OCI-LY3 (cell line): ENCODE data around the gene KATNAL2.
A peak's percentile ranks its signal among the peaks of the same experiment; 100 is the strongest.

Experiments used
- H2AFZ ChIP-seq: fragments of 200-600, 300-600 bp; shearing (Covaris generic); 2 replicates; pipeline ENCODE4 v1.6.0; 2014; ENCODE audit warnings: antibody characterized with exemption, low read depth, low read length
- H3K27ac ChIP-seq: fragments of 200-600, 300-600 bp; sonication (generic); 2 replicates; pipeline ENCODE4 v1.5.1; 2014; ENCODE audit warnings: mild to moderate bottlenecking, low read length, moderate library complexity, mixed read lengths
- H3K27me3 ChIP-seq: fragments of 200-600, 300-600 bp; sonication (generic); 2 replicates; pipeline ENCODE4 v1.6.1; 2014; ENCODE audit warnings: low read depth, low read length, mixed read lengths
- H3K36me3 ChIP-seq: fragments of 200-600, 300-600 bp; sonication (generic); replicated peaks from 2 replicates; pipeline ENCODE3; 2014; ENCODE audit warnings: low read depth, low read length, mixed read lengths
- H3K4me1 ChIP-seq: fragments of 300-600, 200-600 bp; sonication (generic); 2 replicates; pipeline ENCODE4 v1.6.1; 2014; ENCODE audit warnings: low read length, mixed read lengths
- H3K4me2 ChIP-seq: fragments of 200-600, 300-600 bp; sonication (generic); 2 replicates; pipeline ENCODE4 v1.6.1; 2014; ENCODE audit warnings: low read length, mixed read lengths
- H3K4me3 ChIP-seq: fragments of 300-600, 200-600 bp; sonication (generic); 2 replicates; pipeline ENCODE4 v1.5.1; 2014; ENCODE audit warnings: antibody characterized with exemption, mild to moderate bottlenecking, low read length, moderate library complexity
- H3K79me2 ChIP-seq: fragments of 300-600, 200-600 bp; shearing (Covaris generic); 2 replicates; pipeline ENCODE4 v1.6.1; 2014; ENCODE audit warnings: mild to moderate bottlenecking, low read length, mixed read lengths
- H3K9ac ChIP-seq: fragments of 300-600, 200-600 bp; shearing (Covaris generic); 2 replicates; pipeline ENCODE4 v1.6.0; 2014; ENCODE audit warnings: mild to moderate bottlenecking, low read length, moderate library complexity
- H3K9me3 ChIP-seq: fragments of 200-600, 300-600 bp; shearing (Covaris generic); 2 replicates; pipeline ENCODE4 v1.6.1; 2014; ENCODE audit warnings: low read length, mixed read lengths; ENCODE audit not compliant: insufficient read depth
- H4K20me1 ChIP-seq: fragments of 200-600, 300-600 bp; sonication (generic); 2 replicates; pipeline ENCODE4 v1.6.1; 2016; ENCODE audit warnings: low read length, mixed read lengths; ENCODE audit not compliant: insufficient read depth
- EZH2phosphoT487 ChIP-seq: fragments of 200-600 bp; shearing (Covaris generic); IDR thresholded peaks from 2 replicates; pipeline ENCODE4 v1.6.1; 2018; ENCODE audit warnings: antibody characterized with exemption, mixed run types, low read depth
- TF ChIP-seq, protein P1 (sequence below): fragments of 200-600, 300-600 bp; sonication (generic); IDR thresholded peaks from 2 replicates; pipeline ENCODE4 v1.5.1; 2014; ENCODE audit warnings: antibody characterized with exemption, low read length, low read depth

Gene KATNAL2

GRCh38 chr18:46939998-46940571, 22.7 kb downstream of the KATNAL2 start:
- Histone ChIP-seq H2AFZ (no peak overlapping the region), H3K9me3 (no peaks in the 10 kb centered on the region), H3K27ac (no peak overlapping the region), H3K4me1 (no peaks in the 10 kb centered on the region), H3K4me3 (no peak overlapping the region), H4K20me1 (no peaks in the 10 kb centered on the region), H3K9ac (no peak overlapping the region), H3K4me2 (no peak overlapping the region), H3K36me3 (no peaks in the 10 kb centered on the region), H3K79me2 (no peaks in the 10 kb centered on the region), H3K27me3 (no peaks in the 10 kb centered on the region)
- no peak for TF ChIP-seq EZH2phosphoT487
- TF ChIP-seq, protein P1, sequence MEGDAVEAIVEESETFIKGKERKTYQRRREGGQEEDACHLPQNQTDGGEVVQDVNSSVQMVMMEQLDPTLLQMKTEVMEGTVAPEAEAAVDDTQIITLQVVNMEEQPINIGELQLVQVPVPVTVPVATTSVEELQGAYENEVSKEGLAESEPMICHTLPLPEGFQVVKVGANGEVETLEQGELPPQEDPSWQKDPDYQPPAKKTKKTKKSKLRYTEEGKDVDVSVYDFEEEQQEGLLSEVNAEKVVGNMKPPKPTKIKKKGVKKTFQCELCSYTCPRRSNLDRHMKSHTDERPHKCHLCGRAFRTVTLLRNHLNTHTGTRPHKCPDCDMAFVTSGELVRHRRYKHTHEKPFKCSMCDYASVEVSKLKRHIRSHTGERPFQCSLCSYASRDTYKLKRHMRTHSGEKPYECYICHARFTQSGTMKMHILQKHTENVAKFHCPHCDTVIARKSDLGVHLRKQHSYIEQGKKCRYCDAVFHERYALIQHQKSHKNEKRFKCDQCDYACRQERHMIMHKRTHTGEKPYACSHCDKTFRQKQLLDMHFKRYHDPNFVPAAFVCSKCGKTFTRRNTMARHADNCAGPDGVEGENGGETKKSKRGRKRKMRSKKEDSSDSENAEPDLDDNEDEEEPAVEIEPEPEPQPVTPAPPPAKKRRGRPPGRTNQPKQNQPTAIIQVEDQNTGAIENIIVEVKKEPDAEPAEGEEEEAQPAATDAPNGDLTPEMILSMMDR = no peak

GRCh38 chr18:46942646-46943045, 25.2 kb downstream of the KATNAL2 start:
- TF ChIP-seq EZH2phosphoT487 = no peak
- TF ChIP-seq, protein P1 = no peak
- Histone ChIP-seq H3K9ac (no peak overlapping the region), H3K27me3 (no peaks in the 10 kb centered on the region)

DNA sequence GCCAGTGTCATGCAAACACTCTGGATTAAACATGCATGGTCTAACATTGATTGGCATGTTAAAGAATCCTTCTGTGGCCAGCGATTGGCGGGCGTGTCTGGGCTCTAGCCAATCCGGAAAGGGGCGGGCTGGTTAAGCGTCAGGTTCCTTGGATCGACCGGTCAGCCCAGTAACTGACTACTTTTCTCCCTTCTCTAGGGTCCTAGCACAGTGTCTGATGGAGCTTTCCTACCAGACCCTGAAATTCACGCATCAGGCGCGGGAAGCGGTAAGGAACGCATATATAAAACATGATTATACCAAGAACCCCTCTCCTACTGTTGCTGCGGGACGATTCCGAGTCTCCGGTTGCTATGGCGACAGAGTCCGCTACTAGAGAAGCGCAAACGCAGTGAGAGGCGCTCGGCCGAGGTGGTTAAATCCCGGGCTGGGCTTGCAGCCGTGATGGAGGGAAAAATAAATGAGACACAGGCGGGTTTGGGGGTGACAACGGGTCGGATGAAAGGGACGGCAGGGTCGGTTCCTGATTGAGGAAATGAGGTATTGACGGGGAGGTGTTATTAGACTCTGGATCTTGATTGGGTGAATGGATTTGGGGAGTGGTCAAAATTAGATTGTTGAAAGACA, 29.4 kb downstream of the KATNAL2 start:
- H3K9ac ChIP-seq = peak overlapping the region; percentile 50
- no peaks in the 10 kb centered on the region for H3K9me3 ChIP-seq
- peak overlapping the region; percentile 99 for H2AFZ ChIP-seq
- H3K4me2 ChIP-seq = peak overlapping the region; percentile 64
- H3K4me3 ChIP-seq = peak overlapping the region; percentile 80
- H3K36me3 ChIP-seq = no peaks in the 10 kb centered on the region
- no peaks in the 10 kb centered on the region for H3K27me3 ChIP-seq
- TF ChIP-seq, protein P1 = no peak
- no peak for TF ChIP-seq EZH2phosphoT487
- H4K20me1 ChIP-seq = no peaks in the 10 kb centered on the region
- H3K27ac ChIP-seq = no peak overlapping the region
- H3K79me2 ChIP-seq = no peaks in the 10 kb centered on the region
- H3K4me1 ChIP-seq = peaks cover 9% of the 10 kb centered on the region

More at GRCh38 chr18:46942646-46943045, 25.2 kb downstream of the KATNAL2 start:
- H3K79me2 ChIP-seq = no peaks in the 10 kb centered on the region
- no peaks in the 10 kb centered on the region for H3K36me3 ChIP-seq
- no peak overlapping the region for H2AFZ ChIP-seq
- no peak overlapping the region for H3K4me3 ChIP-seq
- no peaks in the 10 kb centered on the region for H3K9me3 ChIP-seq
- H3K4me1 ChIP-seq = peaks cover 9% of the 10 kb centered on the region
- H3K4me2 ChIP-seq = no peak overlapping the region
- H3K27ac ChIP-seq = no peak overlapping the region
- H4K20me1 ChIP-seq = no peaks in the 10 kb centered on the region

DNA sequence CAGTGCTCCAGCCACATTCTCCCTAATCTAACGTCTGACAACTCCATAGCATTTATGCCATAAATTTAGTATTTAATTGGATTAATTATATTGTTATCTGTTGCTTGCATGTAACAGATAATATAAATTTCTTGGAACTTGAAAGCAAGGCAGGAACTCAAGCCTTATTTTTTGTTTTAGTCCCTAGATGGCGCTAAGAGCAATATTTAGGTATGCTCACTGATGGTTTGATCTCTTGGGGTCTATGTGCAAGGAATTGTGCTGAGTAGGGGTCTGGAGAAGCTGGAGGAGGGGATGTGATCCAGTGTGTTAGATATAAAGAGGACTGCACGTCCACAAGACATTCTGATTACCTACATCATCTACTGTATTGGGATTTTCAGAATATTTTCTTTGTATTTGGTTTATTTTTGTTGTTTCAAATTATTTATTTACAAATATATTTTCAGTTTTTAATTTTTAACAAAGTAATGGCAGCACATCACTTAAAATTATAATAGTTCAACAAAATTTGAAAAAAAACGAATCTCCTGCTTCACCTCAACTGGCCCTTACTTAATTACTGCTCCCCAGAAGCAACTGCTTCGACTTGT, 32.8 kb downstream of the KATNAL2 start:
- Histone ChIP-seq H3K9me3 (no peaks in the 10 kb centered on the region), H3K79me2 (no peaks in the 10 kb centered on the region), H2AFZ (no peak overlapping the region), H3K36me3 (no peaks in the 10 kb centered on the region), H3K4me2 (no peak overlapping the region), H3K4me1 (peaks cover 9% of the 10 kb centered on the region), H3K9ac (no peak overlapping the region), H4K20me1 (no peaks in the 10 kb centered on the region), H3K27ac (no peak overlapping the region), H3K27me3 (no peaks in the 10 kb centered on the region), H3K4me3 (no peak overlapping the region)
- TF ChIP-seq, protein P1 = peak; percentile 92
- TF ChIP-seq EZH2phosphoT487 = no peak
